ENCODE results near the gene EXOC6B.
A peak's percentile ranks its signal among the peaks of the same experiment; 100 is the strongest.

The EXOC6B gene

DNA sequence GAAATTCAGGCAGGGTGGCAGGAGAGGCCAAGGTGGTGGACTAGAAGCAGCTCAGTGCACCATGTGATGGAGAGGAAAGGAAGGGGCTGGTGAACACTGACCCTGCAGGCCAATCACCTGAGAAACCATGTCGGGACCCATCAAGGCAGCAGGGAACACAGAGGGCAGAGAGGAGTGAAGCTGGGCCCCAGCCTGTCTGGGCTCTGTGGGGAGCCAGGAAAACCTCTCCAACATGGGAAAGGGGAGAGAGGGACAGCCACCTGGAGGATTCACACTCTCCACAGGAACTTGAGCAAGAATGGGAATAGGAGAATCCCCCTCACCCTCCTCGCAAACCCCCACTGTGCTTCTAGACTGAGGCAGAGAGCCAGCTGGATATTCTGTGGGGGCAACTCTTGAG lies 592.6 kb downstream of the EXOC6B start:
- H2AFZ ChIP-seq (ENCODE audit: low read depth, low read length): no peak overlapping the region
- no peak overlapping the region for H3K27ac ChIP-seq (ENCODE audit: low read length)
- H3K9me3 ChIP-seq (ENCODE audit: insufficient read depth, low read length): no peaks in the 10 kb centered on the region
- no peak overlapping the region for H3K4me2 ChIP-seq (ENCODE audit: low read length)
- no peak overlapping the region for H3K4me3 ChIP-seq (ENCODE audit: low read length)
- TF ChIP-seq, protein P1, sequence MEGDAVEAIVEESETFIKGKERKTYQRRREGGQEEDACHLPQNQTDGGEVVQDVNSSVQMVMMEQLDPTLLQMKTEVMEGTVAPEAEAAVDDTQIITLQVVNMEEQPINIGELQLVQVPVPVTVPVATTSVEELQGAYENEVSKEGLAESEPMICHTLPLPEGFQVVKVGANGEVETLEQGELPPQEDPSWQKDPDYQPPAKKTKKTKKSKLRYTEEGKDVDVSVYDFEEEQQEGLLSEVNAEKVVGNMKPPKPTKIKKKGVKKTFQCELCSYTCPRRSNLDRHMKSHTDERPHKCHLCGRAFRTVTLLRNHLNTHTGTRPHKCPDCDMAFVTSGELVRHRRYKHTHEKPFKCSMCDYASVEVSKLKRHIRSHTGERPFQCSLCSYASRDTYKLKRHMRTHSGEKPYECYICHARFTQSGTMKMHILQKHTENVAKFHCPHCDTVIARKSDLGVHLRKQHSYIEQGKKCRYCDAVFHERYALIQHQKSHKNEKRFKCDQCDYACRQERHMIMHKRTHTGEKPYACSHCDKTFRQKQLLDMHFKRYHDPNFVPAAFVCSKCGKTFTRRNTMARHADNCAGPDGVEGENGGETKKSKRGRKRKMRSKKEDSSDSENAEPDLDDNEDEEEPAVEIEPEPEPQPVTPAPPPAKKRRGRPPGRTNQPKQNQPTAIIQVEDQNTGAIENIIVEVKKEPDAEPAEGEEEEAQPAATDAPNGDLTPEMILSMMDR (IDR thresholded peaks at IDR 0.05; ENCODE audit: low read depth, low read length): no peak
- no peak for TF ChIP-seq EZH2phosphoT487 (IDR thresholded peaks at IDR 0.05; ENCODE audit: low read depth)
- H3K9ac ChIP-seq (ENCODE audit: low read length): no peak overlapping the region
- H3K79me2 ChIP-seq (ENCODE audit: low read length): no peaks in the 10 kb centered on the region
- no peaks in the 10 kb centered on the region for H3K36me3 ChIP-seq (replicated peaks; ENCODE audit: low read depth, low read length)
- peaks cover 8% of the 10 kb centered on the region for H3K4me1 ChIP-seq (ENCODE audit: low read length)
- no peaks in the 10 kb centered on the region; the same call in 1 of the 2 replicates for H4K20me1 ChIP-seq (ENCODE audit: insufficient read depth, low read length)
- H3K27me3 ChIP-seq (ENCODE audit: low read depth, low read length): no peaks in the 10 kb centered on the region

- no peak overlapping the region for H3K9ac ChIP-seq (ENCODE audit: low read length)
- H3K27me3 ChIP-seq (ENCODE audit: low read depth, low read length): no peaks in the 10 kb centered on the region
- H3K36me3 ChIP-seq (replicated peaks; ENCODE audit: low read depth, low read length): no peaks in the 10 kb centered on the region
- H3K79me2 ChIP-seq (ENCODE audit: low read length): no peaks in the 10 kb centered on the region
- H3K9me3 ChIP-seq (ENCODE audit: insufficient read depth, low read length): no peaks in the 10 kb centered on the region
- no peaks in the 10 kb centered on the region for H3K4me1 ChIP-seq (ENCODE audit: low read length)
- H2AFZ ChIP-seq (ENCODE audit: low read depth, low read length): no peak overlapping the region
- H4K20me1 ChIP-seq (ENCODE audit: insufficient read depth, low read length): no peaks in the 10 kb centered on the region
- no peak overlapping the region for H3K4me3 ChIP-seq (ENCODE audit: low read length)
- H3K4me2 ChIP-seq (ENCODE audit: low read length): no peak overlapping the region
- H3K27ac ChIP-seq (ENCODE audit: low read length): no peak overlapping the region
- TF ChIP-seq EZH2phosphoT487 (IDR thresholded peaks at IDR 0.05; ENCODE audit: low read depth): no peak
- TF ChIP-seq, protein P1 (IDR thresholded peaks at IDR 0.05; ENCODE audit: low read depth, low read length): no peak
Observed at GRCh38 chr2:72222829-72223564, 602.8 kb downstream of the EXOC6B start.

GRCh38 chr2:72220170-72220569 lies 605.7 kb downstream of the EXOC6B start:
- Histone ChIP-seq H3K36me3 (replicated peaks; ENCODE audit: low read depth, low read length) (no peaks in the 10 kb centered on the region), H3K9ac (ENCODE audit: low read length) (no peak overlapping the region), H4K20me1 (ENCODE audit: insufficient read depth, low read length) (no peaks in the 10 kb centered on the region), H3K27ac (ENCODE audit: low read length) (no peak overlapping the region), H3K79me2 (ENCODE audit: low read length) (no peaks in the 10 kb centered on the region), H3K4me3 (ENCODE audit: low read length) (no peak overlapping the region), H3K27me3 (ENCODE audit: low read depth, low read length) (no peaks in the 10 kb centered on the region), H3K4me2 (ENCODE audit: low read length) (no peak overlapping the region), H3K9me3 (ENCODE audit: insufficient read depth, low read length) (no peaks in the 10 kb centered on the region), H2AFZ (ENCODE audit: low read depth, low read length) (no peak overlapping the region), H3K4me1 (ENCODE audit: low read length) (no peaks in the 10 kb centered on the region)
- TF ChIP-seq, protein P1 (IDR thresholded peaks at IDR 0.05; ENCODE audit: low read depth, low read length): peak; percentile 36
- TF ChIP-seq EZH2phosphoT487 (IDR thresholded peaks at IDR 0.05; ENCODE audit: low read depth): no peak

GRCh38 chr2:72214429-72215143 lies 611.2 kb downstream of the EXOC6B start:
- H3K4me3 ChIP-seq (ENCODE audit: low read length): no peak overlapping the region
- H3K9ac ChIP-seq (ENCODE audit: low read length): no peak overlapping the region
- H4K20me1 ChIP-seq (ENCODE audit: insufficient read depth, low read length): no peaks in the 10 kb centered on the region
- H3K36me3 ChIP-seq (replicated peaks; ENCODE audit: low read depth, low read length): no peaks in the 10 kb centered on the region
- H3K4me2 ChIP-seq (ENCODE audit: low read length): no peak overlapping the region
- no peaks in the 10 kb centered on the region for H3K79me2 ChIP-seq (ENCODE audit: low read length)
- H2AFZ ChIP-seq (ENCODE audit: low read depth, low read length): no peak overlapping the region
- no peak overlapping the region for H3K27ac ChIP-seq (ENCODE audit: low read length)
- H3K9me3 ChIP-seq (ENCODE audit: insufficient read depth, low read length): no peaks in the 10 kb centered on the region
- H3K27me3 ChIP-seq (ENCODE audit: low read depth, low read length): no peaks in the 10 kb centered on the region
- no peaks in the 10 kb centered on the region for H3K4me1 ChIP-seq (ENCODE audit: low read length)
- TF ChIP-seq, protein P1 (IDR thresholded peaks at IDR 0.05; ENCODE audit: low read depth, low read length): no peak
- no peak for TF ChIP-seq EZH2phosphoT487 (IDR thresholded peaks at IDR 0.05; ENCODE audit: low read depth)
